Fibroblast of the conjunctiva (primary cell): Measurements from ENCODE around the gene SPG7.
A peak's percentile ranks its signal among the peaks of the same experiment; 100 is the strongest.
"Not testable (repeated sequence)": the region's sequence is repeated elsewhere in the genome, so short reads cannot be mapped to it uniquely, and the experiment has no call there.

Experiments used
- DNase-seq: peaks from one replicate; pipeline ENCODE4 v3.0.0-alpha.2; 2010; ENCODE audit warnings: low read depth

SPG7 gene

GRCh38 chr16:89581045-89581695 is 73.0 kb downstream of the SPG7 start:
- peak; percentile 80 for DNase-seq

- peak; percentile 65 for DNase-seq
These were observed 73.8 kb downstream of the SPG7 start for GRCh38 chr16:89581861-89582563.

GRCh38 chr16:89582614-89583196 is 74.5 kb downstream of the SPG7 start:
- no peak for DNase-seq

GRCh38 chr16:89583197-89583894 is 75.1 kb downstream of the SPG7 start:
- no peak for DNase-seq

- DNase-seq, result no peak
These were observed 75.9 kb downstream of the SPG7 start for GRCh38 chr16:89583895-89584644.

- no peak for DNase-seq
These were observed 76.8 kb downstream of the SPG7 start for GRCh38 chr16:89584768-89585549.

- DNase-seq, result no peak
These were observed 78.0 kb downstream of the SPG7 start for GRCh38 chr16:89586218-89586617.

GRCh38 chr16:89586853-89587252 is 78.7 kb downstream of the SPG7 start:
- DNase-seq, result no peak

GRCh38 chr16:89587676-89588075 is 79.5 kb downstream of the SPG7 start:
- not testable (repeated sequence) for DNase-seq

GRCh38 chr16:89588413-89589109 is 80.4 kb downstream of the SPG7 start:
- no peak for DNase-seq

GRCh38 chr16:89589241-89589926 is 81.2 kb downstream of the SPG7 start:
- DNase-seq, result no peak

- no peak for DNase-seq
These were observed 85.6 kb downstream of the SPG7 start for GRCh38 chr16:89593841-89594240.

GRCh38 chr16:89595330-89596060 is 87.3 kb downstream of the SPG7 start:
- no peak for DNase-seq

- no peak for DNase-seq
These were observed 88.0 kb downstream of the SPG7 start for GRCh38 chr16:89596061-89596689.

- no peak for DNase-seq
These were observed 88.9 kb downstream of the SPG7 start for GRCh38 chr16:89596957-89597649.

- DNase-seq, result no peak
These were observed 90.0 kb downstream of the SPG7 start for GRCh38 chr16:89598199-89598598.

GRCh38 chr16:89599451-89599858 is 91.3 kb downstream of the SPG7 start:
- no peak for DNase-seq

GRCh38 chr16:89599902-89600301 is 91.7 kb downstream of the SPG7 start:
- no peak for DNase-seq
